GM13976 (cell line): ENCODE results near the gene RBX1.

ENCODE experiments used
- DNase-seq: peaks from one replicate; pipeline ENCODE4 v3.0.0; 2012; ENCODE audit warnings: low spot score
- in situ Hi-C: fragments of 300-500 bp; cut with MboI; formaldehyde crosslinking; loops from one replicate; pipeline ENCODE4 v1.12.0; 2022; ENCODE audit warnings: low sequenced_read_pairs, mixed read lengths, inconsistent platforms; ENCODE audit not compliant: unreplicated experiment
- TF ChIP-seq, protein P1 (sequence below): IDR thresholded peaks from 2 replicates; pipeline ENCODE4 v1.5.1; 2012; ENCODE audit warnings: borderline replicate concordance, mild to moderate bottlenecking; ENCODE audit not compliant: insufficient read depth; ENCODE audit errors: extremely low read depth, missing control alignments, control extremely low read depth

RBX1 gene

DNA sequence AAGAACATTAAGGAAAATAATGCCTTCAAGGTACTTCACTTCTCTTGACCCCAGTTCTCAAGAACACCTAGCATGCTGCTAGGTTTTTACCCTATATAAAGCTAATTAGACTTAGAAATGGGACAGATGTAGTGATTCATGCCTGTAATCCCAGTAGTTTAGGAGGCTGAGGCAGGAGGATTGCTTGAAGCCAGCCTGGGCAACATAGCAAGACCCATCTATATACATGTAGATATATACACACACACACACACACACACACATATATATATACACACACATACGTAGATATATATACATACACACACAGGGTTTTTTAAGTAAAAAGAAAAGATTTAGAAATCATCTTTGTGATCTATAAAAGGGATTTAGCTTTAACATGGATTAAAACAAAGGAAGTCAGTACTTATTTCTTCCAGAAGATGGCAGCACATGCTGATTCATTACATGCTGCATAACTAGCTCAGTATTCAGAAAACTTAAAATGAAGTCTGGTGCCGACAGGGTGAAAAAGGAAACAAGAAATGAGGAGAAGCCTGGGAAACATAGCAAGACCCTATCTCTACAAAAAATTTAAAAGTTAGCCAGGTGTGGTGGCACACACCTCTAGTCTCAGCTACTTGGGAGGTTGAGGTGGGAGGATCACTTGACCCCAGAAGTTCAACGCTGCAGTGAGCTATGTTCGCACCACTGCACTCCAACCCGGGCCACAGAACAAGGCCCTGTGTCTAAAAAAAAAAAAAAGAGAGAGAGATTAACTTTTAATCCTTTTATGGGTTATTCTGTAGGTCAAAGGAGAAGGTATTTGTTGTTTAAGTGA is 28.5 kb upstream of the RBX1 start:
- in situ Hi-C loops, result loop anchor here (10.0 kb wide), 1 partner anchor 312 kb away; no protein-coding TSS in a partner anchor
- TF ChIP-seq, protein P1, sequence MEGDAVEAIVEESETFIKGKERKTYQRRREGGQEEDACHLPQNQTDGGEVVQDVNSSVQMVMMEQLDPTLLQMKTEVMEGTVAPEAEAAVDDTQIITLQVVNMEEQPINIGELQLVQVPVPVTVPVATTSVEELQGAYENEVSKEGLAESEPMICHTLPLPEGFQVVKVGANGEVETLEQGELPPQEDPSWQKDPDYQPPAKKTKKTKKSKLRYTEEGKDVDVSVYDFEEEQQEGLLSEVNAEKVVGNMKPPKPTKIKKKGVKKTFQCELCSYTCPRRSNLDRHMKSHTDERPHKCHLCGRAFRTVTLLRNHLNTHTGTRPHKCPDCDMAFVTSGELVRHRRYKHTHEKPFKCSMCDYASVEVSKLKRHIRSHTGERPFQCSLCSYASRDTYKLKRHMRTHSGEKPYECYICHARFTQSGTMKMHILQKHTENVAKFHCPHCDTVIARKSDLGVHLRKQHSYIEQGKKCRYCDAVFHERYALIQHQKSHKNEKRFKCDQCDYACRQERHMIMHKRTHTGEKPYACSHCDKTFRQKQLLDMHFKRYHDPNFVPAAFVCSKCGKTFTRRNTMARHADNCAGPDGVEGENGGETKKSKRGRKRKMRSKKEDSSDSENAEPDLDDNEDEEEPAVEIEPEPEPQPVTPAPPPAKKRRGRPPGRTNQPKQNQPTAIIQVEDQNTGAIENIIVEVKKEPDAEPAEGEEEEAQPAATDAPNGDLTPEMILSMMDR, result peak; percentile 46
- DNase-seq, result peak; percentile 56

DNA sequence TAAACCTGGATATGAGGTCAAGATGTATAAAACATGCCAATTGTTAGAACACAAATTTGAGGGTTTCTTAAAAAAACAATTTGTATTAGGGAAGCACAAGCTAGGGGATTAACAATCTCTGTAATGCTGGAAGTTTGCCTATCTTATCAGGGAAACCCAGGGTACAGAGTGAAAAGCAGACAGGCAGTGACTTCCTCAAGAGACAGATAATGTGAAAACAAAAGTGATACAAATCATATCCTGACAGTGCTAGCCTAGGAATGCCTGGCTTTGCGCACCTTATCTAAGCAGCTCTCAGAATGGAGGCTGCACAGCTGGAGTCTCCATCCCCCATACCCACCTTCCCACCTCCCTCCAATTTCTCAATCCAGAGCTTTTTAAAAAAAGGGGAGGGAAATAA is 22.5 kb upstream of the RBX1 start:
- DNase-seq, result no peak
- TF ChIP-seq, protein P1, result no peak

DNA sequence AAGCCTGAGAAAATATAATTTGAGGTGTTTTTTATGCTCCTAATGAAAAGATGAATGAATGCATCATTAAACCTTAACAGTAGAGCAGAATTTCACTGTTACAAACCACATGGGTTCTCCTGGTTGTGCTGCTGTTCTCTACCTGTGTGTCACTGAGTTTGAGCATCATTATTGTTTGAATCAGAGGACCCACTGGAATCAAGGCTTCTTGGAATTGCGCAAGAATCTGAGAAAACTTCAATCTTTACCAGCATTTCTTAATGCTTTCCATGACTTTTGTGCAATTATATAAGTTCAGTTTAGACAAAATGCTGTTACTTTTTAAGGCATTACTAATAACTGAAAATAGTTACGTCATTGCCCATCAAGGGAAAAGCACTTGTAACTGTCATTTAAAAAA is 18.8 kb upstream of the RBX1 start:
- TF ChIP-seq, protein P1, result no peak
- in situ Hi-C loops, result no loop called here
- no peak for DNase-seq

More for the DNA sequence above, 22.5 kb upstream of the RBX1 start:
- in situ Hi-C loops, result loop anchor here (10.0 kb wide), 1 partner anchor 306 kb away; no protein-coding TSS in a partner anchor

DNA sequence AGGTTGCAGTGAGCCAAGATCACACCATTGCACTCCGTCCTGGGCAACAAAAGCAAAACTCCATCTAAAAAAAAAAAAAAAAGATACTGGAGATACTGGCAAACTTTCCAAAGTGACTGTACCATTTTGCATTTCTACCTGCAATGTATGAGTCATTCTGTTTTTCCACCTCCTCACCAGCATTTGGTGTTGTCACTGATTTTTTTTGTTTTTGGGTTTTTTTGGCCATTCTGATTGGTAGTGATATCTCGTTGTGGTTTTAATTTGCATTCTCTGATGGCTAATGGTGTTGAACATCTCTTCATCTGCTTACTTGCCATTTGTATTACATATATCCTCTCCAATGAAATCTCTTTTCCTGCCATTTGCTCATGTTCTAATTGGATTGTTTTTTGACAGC is 12.0 kb upstream of the RBX1 start:
- TF ChIP-seq, protein P1, result no peak
- no peak for DNase-seq
- in situ Hi-C loops, result no loop called here

DNA sequence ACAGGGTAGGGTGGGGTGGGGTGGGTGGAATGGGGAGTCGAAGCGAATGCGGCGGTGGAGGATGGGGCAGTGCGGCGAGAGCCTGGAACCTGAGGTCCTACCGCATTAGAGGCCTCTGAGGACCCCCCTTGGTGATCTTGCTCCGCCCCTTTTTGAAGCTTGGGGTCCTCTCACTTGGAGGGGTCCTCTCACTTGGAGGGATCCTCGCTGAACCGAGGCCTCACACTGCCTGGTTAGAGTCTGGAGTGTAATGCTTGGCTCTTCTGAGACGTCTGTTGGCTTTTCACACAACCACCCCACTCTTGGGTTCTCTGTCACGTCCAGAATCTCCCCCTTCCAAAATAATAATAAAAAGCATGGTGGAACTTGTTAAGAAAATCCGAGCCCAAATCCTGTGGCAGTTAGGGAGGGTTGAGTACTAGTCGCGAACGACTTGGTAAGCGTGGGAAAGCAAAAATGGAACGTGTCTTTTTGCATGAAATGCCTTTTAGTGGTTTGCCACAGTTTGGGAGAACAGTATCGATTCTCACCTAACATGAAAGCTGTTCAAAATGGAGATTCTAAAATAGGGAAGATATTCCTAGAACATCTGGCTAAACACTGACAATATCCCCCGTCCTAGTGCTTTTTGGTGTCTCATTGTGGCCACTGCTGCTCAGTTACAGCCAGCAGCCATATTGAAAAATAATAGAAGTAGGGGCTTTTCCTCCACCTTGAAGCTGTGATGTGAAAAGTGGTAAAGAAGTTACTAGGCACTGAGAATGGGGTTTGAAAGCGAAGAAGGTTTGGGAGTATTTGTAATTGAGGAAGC is 822 bp downstream of the RBX1 start:
- in situ Hi-C loops, result loop anchor here (10.0 kb wide), 1 partner anchor 133 kb away; no protein-coding TSS in a partner anchor
- TF ChIP-seq, protein P1, result no peak
- no peak for DNase-seq

DNA sequence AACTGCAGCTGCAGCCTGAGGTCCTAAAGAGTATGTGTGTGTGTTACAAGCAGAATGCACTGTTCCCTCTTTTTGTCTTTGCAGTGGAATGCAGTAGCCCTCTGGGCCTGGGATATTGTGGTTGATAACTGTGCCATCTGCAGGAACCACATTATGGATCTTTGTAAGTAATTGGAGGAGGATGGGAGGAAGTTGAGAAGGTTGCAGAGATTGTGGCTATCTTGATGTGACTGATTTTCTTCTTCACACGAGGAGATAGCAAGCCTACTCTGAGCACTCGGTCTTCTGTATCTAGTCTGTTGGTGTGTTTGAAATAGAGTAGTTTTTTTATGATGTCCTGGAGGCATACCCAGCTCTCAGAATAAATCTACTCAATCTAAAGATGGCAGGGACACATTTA is 2.3 kb downstream of the RBX1 start:
- in situ Hi-C loops, result loop anchor here (10.0 kb wide), 1 partner anchor 131 kb away; no protein-coding TSS in a partner anchor
- DNase-seq, result no peak
- TF ChIP-seq, protein P1, result no peak
